Dermis blood vessel endothelial cell (primary cell): ENCODE measurements around the gene MTG1. TPM values are rescaled to one million over a fixed set of nuclear protein-coding genes. Genes with fewer than 3 reads are reported as not detected.
"Not testable (repeated sequence)": the region's sequence is repeated elsewhere in the genome, so short reads cannot be mapped to it uniquely, and the experiment has no call there.

Experiments used
- DNase-seq: peaks from one replicate; pipeline ENCODE4 v3.0.0; 2010
- total RNA-seq: library from RNA; depleted of rRNA; stranded (reverse); fragments of >200 nt; gene quantifications from 2 replicates; pipeline ENCODE4 v1.2.3, GENCODE V29; 2014

Gene MTG1
- total RNA-seq, 1 donor from 2014 or later, result 43.2 TPM

DNA sequence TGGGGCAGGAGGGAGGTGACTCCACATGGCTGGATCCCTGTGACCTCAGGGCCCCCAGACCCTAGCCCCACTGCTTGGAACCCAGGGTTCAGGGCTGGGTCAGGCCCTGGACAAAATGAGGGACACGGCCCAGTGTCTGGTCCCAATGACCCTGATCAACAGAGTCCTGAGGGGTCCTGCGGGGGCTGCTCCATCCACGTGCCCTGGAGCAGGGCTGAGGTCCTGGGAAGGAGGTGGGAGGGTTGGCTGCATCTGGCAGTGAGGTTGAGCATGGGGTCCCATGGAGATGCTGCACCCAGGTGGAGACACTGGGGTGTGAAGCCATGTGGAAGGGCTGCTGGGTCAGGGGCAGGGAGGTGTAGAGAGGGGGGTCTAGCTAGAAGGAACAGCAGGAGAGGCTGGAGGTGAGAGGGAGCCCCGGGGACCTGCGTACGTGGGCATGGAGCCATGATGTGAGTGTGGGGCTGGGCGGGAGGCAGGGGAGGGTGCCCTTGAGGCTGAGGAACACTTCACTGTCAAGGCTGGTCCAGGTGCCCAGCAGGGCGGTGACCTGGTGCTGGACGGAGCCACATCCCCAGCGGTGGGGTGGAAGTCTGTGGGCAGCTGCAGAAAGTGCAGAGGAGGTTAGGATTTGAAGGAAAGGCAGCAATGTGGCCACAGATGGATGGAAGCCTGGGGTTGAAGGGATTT, 60.4 kb downstream of the MTG1 start:
- no peak for DNase-seq

DNA sequence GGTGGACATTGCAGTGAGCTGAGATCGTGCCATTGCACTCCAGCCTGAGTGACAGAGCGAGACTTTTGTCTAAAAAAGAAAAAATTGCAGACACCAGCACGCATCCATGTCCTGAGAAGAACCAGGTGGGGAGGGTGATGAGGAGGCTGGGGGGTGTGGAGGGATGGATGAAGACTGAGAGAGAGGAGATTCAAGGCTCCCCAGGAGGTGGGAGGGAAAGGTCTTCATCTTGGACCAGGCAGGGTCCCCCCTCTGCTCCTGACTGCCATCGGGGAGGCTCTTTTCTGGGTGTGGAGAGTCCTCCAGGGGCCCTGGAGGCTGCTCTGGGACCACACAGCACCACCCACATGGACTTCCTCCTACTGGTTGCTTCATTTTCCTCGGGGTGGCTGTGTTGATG, 61.2 kb downstream of the MTG1 start:
- DNase-seq, result no peak

DNA sequence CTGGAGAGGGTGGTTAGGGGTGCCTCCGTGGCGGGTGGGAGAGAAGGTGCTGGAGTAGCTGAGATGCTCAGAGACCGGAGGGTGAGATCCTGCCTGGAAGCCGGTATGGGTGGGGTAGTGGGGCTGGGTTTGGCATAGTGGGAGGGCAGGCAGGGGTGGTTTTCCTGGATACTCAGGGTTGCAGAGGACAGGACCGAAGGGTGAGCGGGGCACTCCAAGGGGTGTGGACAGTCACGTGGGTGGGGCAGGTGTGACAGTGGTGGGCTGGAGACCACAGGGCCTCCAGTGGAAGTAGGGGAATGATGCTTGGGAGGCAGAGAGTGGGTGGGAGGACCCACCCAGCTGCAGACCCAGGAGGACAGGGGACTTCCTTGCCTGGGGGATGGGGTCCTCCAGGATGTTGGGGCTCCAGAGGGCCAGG, 61.7 kb downstream of the MTG1 start:
- no peak for DNase-seq

DNA sequence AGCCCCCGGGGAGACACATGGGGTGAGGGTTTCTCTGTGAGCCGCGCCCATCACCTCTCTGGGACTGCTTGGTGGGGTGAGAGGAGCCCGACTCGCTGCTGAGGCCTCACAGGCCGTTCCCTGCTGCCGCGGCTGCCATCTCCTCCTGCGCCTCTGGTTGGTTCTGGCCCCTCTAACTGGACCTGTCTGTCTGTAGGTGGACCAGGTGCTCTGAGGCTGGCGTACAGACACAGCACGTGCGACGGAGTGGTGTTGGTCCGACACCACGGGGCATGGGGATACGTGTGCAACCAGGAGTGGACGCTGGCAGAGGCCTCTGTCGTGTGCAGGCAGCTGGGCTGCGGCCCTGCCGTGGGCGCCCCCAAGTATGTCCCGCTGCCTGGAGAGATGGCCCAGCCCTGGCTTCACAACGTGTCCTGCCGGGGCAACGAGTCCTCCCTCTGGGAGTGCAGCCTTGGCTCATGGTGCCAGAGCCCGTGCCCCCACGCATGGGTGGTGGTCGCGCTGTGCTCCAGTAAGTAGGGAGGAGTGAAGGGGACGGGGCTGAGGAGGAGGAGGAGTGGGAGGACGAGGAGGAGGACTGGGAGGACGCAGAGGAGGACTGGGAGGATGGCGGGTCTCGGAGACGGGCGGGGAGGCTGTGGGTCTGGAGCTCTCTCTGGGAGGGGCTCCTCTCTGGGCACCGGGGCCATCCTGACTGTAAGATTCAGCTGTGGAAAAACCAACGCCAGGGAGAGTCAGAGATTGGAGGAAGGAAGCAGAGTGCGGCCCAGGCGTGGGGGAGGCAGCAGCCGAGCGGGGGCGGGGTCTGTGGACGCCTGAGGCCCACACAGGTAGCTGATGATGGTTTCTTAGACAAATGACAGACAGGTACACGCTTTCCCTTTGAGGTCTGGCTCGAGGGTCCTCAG, 62.3 kb downstream of the MTG1 start:
- no peak for DNase-seq

DNA sequence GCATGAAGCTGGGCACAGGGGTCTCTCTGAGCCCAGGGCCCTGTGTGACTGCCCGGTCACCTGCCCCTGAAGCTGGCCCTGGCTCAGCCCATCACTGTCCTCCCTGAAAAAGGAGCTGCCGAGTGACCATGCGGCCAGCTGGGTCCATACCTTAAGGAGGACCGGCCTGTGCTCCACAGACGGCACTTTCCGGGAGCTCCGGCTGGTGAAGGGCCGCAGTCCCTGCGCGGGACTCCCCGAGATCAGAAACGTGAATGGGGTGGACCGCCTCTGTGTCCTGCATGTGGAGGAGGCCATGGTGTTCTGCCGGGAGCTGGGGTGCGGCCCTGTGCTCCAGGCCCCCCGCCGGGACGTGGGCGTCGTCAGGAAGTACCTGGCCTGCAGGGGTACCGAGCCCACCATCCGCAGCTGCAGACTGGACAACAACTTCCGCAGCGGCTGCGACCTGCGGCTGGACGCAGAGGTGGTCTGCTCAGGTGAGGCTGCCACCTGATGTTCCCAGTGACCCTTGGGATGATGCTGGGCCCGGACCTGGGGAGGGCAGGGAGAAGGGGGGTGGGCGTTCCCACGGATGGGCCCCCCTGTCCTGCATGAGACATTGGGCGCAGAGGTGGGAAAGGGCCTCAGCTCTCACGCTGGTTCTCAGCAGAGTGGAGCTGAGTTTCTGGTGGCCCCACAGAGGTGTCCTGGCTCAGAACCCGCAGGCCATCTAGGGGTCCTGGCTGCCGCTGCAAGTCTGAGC, 63.3 kb downstream of the MTG1 start:
- DNase-seq, result no peak

DNA sequence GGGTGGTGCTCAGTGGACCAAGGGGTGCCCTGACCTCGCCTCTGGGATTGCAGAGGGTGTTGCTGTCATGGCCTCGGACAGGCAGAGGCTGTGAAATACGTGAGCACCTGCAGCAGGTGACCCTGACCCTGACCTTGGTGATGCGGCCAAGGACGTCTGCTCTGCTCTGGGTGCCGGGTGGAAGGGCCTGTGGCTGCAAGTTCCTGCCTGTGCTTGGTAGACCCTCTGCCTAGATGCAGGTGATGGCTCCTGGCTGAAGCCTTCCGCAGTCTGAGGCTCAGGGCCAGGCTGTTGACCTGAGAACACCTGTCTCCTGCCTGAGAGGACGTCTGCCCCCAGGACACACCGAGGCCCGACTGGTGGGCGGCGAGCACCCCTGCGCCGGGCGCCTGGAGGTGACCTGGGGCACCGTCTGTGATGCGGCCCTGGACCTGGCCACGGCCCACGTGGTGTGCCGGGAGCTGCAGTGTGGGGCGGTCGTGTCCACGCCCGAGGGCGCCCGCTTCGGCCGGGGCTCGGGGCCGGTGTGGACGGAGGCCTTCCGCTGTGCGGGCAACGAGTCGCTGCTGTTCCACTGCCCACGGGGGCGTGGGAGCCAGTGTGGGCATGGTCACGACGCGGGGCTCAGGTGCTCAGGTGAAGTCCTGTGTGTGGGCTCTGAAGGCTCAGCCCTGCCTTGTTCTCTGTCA, 64.2 kb downstream of the MTG1 start:
- no peak for DNase-seq

DNA sequence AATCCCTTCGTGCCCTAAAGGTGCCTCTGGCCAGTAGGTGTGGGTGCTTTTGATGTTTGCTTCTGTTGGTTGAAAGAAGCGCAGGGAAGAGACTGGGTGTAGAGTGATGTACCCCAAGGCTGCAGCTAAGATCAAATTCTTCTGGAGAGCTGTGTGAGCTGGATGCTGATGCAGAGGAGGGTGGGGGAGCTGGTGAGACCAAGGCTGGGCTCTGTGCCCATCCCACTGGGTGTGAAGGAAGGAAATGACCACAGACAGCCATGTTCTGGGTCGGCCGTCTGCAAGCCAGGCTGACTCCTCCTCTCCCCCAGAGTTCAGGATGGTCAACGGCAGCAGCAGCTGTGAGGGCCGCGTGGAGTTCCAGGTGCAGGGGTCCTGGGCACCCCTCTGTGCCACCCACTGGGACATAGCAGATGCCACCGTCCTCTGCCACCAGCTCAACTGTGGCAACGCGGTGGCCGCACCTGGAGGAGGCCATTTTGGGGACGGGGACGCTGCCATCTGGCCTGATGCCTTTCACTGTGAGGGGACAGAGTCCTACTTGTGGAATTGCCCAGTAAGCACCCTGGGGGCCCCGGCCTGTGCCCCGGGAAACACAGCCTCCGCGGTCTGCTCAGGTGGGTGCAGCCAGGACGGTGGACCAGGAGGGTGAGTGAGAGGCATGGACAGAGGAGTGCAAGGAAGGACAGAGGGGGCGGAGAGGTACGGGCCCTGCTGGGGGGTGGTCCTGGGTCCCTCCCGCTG, 64.9 kb downstream of the MTG1 start:
- DNase-seq, result peak; percentile 8

DNA sequence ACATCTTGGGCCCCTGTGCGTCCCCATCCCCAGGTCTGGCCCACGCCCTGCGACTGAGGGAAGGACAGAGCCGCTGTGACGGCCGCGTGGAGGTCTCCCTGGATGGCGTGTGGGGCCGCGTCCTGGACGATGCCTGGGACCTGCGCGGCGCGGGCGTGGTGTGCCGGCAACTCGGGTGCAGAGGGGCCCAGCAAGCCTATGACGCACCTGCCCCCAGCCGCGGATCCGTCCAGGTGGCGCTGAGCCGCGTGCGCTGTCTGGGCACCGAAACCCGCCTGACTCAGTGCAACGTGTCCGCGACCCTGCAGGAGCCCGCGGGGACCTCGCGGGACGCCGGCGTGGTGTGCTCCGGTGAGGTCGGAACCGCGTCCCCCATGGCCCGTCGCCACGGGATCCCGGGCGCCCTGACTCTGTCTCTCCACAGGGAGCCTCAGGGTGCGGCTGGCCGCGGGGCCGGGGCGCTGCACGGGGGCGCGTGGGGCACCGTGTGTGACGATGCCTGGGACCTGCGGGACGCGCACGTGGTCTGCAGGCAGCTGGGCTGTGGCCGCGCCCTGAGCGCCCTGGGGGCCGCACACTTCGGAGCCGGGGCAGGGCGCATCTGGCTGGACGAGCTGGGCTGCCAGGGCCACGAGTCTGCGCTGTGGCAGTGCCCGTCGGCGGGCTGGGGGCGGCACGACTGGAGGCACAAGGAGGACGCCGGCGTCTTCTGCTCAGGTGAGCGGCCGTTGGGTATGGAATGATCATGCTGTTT, 65.7 kb downstream of the MTG1 start:
- DNase-seq, result no peak

DNA sequence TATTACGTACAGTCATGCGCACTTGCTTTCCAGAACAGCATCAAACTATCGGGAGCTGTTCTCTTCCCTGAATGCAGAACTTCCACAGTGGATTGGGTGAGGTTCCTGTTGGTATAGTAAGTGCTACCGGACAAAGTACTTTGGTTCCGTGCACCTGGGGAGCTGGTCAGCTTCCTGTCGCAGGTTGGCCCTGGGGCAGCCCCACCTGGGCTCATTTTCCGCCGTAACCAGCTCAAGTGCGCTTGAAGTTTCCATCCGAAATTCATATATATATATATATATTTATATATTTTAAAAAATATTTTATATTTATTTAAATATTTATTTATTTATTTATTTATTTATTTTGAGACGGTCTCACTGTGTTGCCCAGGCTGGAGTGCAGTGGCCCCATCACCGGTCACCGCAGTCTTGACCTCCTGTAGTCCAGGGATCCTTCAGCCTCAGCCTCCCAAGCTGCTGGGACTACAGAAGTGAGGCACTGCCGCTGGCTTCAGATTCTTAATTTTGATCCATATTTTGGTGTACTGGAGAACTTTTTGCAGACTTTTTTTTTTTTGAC, 66.3 kb downstream of the MTG1 start:
- no peak for DNase-seq

DNA sequence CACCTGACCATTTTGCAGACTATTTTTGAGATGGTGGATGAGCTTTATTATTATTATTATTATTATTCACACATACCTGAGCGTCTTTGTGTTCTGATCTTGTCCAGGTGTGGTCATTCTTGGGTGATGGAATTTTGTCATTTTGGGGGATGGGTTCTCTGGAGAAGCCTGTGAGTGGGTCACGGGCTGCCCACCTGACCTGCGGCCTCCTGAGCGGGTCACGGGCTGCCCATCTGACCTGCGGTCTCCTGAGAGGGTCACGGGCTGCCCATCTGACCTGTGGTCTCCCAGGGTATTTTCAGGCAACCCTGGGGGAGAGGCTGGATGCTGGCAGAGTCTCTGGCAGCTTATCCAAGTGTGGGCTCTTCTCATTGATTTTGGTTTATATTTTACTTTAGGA, 67.1 kb downstream of the MTG1 start:
- DNase-seq, result no peak

DNA sequence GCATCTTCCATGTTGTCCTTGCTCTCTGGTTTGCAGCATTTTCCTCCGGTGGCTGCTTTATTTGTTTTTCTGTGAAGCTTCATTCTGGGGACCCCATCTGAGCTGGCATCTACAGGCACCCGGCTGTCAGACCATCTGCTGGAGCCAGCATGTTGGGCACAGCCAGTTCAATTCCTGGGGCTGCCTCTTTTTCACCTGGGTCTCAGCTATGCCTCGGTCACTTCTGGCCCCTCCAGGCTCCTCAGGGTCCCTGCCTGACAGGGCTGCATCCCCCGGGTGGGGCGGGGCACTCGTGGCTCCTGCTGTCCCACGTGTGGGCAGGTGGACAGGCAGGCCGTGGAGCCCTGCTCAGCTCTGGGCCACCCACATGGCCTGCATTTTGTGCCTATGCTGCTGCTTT, 67.9 kb downstream of the MTG1 start:
- no peak for DNase-seq

DNA sequence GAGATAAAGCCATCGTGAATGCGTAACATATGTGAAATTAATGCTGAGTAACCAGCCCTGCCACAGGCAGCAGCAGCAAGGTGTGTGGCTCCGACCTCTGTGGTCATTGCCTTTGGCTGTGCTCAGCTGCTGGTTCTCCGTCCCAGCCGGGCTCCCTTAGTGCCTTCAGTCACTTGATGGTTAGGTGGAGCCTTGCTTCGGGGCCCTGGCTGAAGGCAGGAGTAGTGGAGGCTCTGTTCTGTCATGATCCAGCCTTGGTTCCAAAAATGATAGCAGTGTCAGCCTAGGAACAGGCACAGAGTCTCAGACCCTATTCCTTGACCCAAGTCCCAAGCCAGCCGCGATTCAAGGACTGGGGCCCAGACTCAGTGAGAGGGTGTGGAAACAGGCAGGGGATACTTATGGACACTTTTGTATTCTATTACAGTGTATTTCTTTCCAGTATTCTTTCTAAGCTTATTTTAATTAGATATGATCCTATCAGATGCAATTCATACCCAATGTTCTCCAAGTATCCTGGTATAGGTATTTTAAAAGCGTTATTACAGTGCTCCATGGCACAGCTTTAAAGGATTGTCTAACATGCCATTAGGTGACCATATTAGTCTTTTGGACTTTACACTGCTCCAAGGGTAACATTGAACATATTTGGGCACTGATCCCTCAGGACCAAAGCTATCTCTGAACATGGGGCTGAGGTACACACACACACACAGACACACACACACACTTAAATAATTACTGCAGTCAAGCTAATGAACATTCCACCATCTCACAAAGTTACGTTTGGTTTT, 68.8 kb downstream of the MTG1 start:
- no peak for DNase-seq

DNA sequence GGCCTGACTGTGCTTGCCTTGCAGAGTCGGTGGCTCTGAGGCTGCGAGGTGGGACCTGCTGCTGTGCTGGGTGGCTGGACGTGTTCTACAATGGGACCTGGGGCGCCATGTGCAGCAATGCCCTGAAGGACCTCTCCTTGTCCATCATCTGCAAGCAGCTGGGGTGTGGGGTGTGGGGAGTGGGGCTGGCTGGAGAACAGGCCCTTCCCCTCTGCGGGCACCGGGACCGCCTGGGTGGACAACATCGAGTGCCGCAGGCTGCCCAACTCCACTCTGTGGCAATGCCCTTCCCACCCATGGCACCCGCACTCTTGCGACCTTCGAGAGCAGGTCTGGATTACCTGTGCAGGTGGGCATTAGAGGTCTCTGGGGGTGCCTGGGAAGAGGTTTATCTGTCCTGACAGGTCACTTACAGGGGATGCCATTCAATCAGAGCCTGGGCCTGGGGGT, 70.7 kb downstream of the MTG1 start:
- DNase-seq, result no peak

DNA sequence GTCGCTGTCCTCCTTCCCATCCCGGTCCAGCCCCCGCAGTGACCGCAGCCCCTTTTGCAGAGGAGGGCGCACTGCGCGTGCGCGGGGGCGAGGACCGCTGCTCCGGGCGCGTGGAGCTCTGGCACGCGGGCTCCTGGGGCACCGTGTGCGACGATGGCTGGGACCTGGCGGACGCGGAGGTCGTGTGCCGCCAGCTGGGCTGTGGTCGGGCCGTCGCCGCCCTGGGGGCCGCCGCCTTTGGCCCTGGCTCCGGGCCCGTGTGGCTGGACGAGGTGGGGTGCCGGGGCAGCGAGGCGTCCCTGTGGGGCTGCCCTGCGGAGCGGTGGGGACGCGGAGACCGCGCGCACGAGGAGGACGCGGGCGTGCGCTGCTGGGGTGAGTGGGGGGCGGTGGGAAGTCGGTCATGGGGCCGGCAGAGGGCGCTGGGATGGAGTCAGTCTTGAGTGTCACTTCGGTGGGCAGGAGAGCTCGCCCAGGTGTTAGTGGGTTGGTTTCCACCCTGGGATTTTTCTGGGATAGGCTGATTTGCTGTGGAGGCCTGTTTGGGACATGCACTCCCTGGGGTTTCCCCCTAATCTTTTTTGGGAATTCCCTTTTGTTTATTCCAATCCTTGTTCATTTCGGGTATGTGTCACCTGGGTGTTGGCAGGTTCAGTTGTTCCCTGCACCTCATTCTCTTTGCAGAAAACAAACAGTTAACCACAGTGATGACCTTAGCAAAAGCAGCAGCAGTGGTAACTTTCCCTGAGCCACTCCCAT, 71.4 kb downstream of the MTG1 start:
- no peak for DNase-seq

DNA sequence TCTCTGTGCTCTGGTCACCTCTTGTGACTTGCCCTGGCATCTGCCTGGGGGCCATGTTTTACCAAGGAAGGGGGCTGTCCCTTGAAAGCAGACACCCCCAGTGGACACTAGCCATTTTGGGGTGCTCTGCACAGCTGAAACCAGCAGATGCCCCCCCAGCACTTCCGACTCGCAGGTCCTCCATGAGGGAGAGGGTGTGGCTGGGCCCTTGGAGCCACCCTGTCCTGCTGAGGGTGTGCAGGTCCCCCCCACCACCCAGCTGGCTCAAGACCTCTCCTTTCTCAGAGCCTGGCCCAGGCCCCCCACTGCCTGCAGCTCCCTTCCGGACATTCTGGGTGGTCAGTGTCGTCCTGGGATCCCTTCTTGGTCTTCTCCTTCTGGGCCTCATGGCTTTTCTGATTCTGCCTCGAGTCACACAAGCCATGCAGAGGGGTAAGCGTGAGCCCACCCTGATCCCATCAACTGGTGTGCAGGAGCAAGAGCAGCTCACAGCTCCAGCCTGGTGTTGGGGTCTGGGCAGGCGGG, 72.1 kb downstream of the MTG1 start:
- no peak for DNase-seq

DNA sequence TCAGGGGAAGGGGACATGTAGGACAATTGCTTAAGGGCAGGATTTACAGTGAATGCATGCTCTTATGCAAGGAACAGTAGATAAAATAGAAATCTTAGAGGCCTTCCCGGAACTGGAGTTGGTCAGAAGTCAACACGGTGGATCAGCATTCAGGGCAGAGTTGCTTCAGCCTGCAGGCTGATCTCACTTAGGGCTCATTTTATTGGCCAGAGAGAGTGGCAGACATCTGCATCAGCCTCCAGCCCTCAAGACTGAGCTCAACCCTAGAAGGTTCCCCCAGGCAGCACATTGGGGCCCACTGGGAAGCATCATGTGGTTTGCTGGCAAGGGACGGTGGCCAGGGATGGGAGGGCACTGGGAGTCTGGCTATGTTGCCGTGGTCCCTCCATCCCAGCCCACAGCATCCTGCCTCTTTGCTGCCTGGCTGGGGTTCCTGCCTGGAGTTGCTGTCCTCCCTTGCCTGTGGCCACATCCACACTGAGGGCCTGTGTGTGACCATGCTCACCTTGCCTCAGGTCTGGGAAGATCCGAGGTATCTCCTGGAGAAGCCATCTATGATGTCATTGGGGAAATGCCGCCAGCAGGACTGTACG, 72.8 kb downstream of the MTG1 start:
- no peak for DNase-seq

DNA sequence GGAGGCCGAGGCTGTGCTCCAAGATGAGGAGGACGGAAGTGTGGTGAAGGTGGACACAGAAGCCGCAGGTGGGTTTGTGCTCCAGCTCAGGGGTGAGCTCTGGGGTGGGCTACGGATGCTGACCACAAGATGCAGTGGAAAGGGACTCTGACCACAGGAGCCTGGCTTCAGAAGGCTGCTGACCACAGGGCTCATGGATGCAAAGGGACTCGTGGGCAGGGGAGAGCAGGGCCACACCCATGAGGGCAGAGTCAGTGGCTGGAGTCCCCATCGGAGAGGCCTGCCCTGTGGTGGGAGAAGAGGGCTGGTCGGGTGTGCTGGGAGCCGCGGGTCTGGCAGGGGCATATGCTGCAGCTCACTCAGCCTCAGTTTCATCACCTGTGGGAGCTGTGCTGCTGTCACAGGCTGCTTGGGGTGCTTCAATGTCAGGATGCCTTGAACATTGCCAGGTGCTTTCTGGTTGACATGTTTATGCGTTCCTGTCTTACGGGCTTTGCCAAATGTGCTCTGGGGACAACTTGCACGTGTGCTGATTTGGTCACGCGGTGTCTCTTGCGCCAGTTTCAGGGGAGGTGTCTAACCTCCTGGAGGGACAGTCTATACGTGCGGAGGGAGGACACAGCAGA, 73.4 kb downstream of the MTG1 start:
- DNase-seq, result no peak

DNA sequence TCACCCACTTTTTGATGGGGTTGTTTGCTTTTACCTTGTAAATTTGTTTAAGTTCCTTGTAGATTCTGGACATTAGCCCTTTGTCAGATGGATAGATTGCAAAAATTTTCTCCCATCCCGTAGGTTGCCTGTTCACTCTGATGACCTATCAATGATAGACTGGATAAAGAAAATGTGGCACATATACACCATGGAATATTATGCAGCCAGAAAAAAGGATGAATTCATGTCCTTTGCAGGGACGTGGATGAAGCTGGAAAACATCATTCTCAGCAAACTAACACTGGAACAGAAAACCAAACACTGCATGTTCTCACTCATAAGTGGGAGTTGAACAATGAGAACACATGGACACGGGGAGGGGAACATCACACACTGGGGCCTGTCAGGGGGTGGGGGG, 75.2 kb downstream of the MTG1 start:
- not testable (repeated sequence) for DNase-seq
